T-helper 2 cell treated with Interferon-gamma antibody and Interleukin-4, amounts not matched to agents 5 μg/mL and 100 μg/mL, for 36 hours (primary cell): ENCODE measurements around the gene SNRNP70.

Experiments
- DNase-seq: peaks from one replicate; pipeline ENCODE4 v3.0.0; 2021; ENCODE audit warnings: low spot score
- H3K27ac Mint-ChIP-seq: one replicate; pipeline ENCODE4 v1.8.0; 2021; ENCODE audit warnings: mild to moderate bottlenecking, mixed read lengths
- H3K27me3 Mint-ChIP-seq: one replicate; pipeline ENCODE4 v1.8.0; 2021; ENCODE audit warnings: low read depth, mixed read lengths
- H3K36me3 Mint-ChIP-seq: one replicate; pipeline ENCODE4 v1.8.0; 2021; ENCODE audit warnings: low read depth, mixed read lengths
- H3K4me1 Mint-ChIP-seq: one replicate; pipeline ENCODE4 v1.8.0; 2021; ENCODE audit warnings: low read depth, mixed read lengths
- H3K4me3 Mint-ChIP-seq: one replicate; pipeline ENCODE4 v1.8.0; 2022; ENCODE audit warnings: mild to moderate bottlenecking, moderate library complexity, mixed read lengths
- H3K9me3 Mint-ChIP-seq: one replicate; pipeline ENCODE4 v1.8.0; 2021; ENCODE audit warnings: mixed read lengths

Gene SNRNP70

GRCh38 chr19:49103331-49104085 lies 18.3 kb downstream of the SNRNP70 start:
- H3K4me1 Mint-ChIP-seq = peaks cover 2% of the 10 kb centered on the region
- H3K36me3 Mint-ChIP-seq = peaks cover 55% of the 10 kb centered on the region
- H3K9me3 Mint-ChIP-seq = no peaks in the 10 kb centered on the region

DNA sequence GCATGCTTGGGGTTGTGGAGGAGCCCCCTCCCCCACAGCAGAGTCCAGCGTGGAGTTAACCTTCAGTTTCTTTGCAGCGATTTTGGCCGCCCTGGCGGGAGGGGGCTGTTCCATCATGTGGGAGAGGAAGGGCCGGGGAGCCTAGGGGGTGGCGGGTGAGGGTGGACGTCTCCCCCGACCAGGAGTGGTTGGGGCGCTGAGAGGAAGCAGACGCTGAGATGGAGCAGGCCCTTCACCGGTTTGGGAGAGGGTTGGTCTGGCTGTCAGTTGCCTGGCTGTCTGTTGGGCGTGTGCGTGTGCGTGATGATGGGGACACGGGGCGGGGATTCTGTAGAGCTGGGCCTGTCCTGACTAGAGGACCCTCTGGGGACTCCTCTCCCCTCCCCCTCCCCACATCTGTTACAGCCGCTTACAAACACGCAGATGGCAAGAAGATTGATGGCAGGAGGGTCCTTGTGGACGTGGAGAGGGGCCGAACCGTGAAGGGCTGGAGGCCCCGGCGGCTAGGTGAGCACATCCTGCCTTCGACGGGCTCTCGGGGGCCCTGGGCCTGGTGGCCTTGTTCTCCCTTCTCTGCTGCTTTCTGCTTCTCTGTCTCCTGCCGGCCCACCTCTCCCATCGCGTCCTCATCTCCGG lies 19.1 kb downstream of the SNRNP70 start:
- H3K4me3 Mint-ChIP-seq = no peak overlapping the region
- no peaks in the 10 kb centered on the region for H3K9me3 Mint-ChIP-seq
- peaks cover 54% of the 10 kb centered on the region for H3K36me3 Mint-ChIP-seq
- H3K27ac Mint-ChIP-seq = no peak overlapping the region
- DNase-seq = no peak
- H3K4me1 Mint-ChIP-seq = peaks cover 2% of the 10 kb centered on the region
- H3K27me3 Mint-ChIP-seq = no peaks in the 10 kb centered on the region

More at GRCh38 chr19:49103331-49104085, 18.3 kb downstream of the SNRNP70 start:
- Mint-ChIP-seq H3K4me3 (no peak overlapping the region), H3K27ac (no peak overlapping the region), H3K27me3 (no peaks in the 10 kb centered on the region)
- no peak for DNase-seq

- Mint-ChIP-seq H3K4me1 (peaks cover 2% of the 10 kb centered on the region), H3K27ac (no peak overlapping the region), H3K27me3 (no peaks in the 10 kb centered on the region), H3K36me3 (peaks cover 42% of the 10 kb centered on the region), H3K4me3 (no peak overlapping the region), H3K9me3 (no peaks in the 10 kb centered on the region)
- DNase-seq = peak; percentile 42
Observed at GRCh38 chr19:49106648-49107135, 21.4 kb downstream of the SNRNP70 start.

DNA sequence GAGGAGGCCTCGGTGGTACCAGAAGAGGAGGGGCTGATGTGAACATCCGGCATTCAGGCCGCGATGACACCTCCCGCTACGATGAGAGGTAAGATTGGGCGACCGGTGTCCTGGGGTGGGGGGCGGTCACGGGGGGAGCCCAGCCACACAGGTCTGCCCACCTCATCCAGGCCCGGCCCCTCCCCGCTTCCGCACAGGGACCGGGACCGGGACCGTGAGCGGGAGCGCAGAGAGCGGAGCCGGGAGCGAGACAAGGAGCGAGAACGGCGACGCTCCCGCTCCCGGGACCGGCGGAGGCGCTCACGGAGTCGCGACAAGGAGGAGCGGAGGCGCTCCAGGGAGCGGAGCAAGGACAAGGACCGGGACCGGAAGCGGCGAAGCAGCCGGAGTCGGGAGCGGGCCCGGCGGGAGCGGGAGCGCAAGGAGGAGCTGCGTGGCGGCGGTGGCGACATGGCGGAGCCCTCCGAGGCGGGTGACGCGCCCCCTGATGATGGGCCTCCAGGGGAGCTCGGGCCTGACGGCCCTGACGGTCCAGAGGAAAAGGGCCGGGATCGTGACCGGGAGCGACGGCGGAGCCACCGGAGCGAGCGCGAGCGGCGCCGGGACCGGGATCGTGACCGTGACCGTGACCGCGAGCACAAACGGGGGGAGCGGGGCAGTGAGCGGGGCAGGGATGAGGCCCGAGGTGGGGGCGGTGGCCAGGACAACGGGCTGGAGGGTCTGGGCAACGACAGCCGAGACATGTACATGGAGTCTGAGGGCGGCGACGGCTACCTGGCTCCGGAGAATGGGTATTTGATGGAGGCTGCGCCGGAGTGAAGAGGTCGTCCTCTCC lies 22.6 kb downstream of the SNRNP70 start:
- Mint-ChIP-seq H3K9me3 (no peaks in the 10 kb centered on the region), H3K4me1 (peaks cover 4% of the 10 kb centered on the region), H3K27me3 (no peaks in the 10 kb centered on the region), H3K4me3 (no peak overlapping the region), H3K36me3 (peaks cover 37% of the 10 kb centered on the region), H3K27ac (no peak overlapping the region)
- DNase-seq = no peak

DNA sequence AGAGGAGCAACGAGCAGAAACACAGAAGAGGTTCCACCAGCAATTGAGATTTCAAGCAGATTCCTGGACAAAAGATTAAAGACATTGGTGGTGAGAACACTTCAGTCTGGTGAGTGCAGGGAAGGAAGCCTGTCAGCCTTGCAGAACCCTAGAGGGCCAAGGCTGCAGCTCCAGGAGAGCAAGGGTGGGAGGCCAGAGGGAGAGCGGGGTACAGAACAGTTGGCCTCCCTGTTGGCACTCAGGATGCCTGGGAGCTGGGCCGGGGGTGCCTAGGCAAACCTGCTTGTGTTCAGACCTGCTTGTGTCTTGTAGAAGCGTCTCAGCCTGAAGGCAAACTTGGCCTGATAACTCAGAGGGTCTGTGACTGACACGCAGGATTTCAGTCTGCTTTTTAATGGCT lies 23.8 kb downstream of the SNRNP70 start:
- H3K36me3 Mint-ChIP-seq = peaks cover 37% of the 10 kb centered on the region
- H3K4me1 Mint-ChIP-seq = peaks cover 11% of the 10 kb centered on the region
- no peaks in the 10 kb centered on the region for H3K27me3 Mint-ChIP-seq
- no peak overlapping the region for H3K27ac Mint-ChIP-seq
- DNase-seq = no peak
- H3K9me3 Mint-ChIP-seq = no peaks in the 10 kb centered on the region
- no peak overlapping the region for H3K4me3 Mint-ChIP-seq

- H3K27me3 Mint-ChIP-seq = no peaks in the 10 kb centered on the region
- peaks cover 11% of the 10 kb centered on the region for H3K4me1 Mint-ChIP-seq
- no peak for DNase-seq
- no peak overlapping the region for H3K4me3 Mint-ChIP-seq
- H3K36me3 Mint-ChIP-seq = peaks cover 33% of the 10 kb centered on the region
- no peaks in the 10 kb centered on the region for H3K9me3 Mint-ChIP-seq
- H3K27ac Mint-ChIP-seq = no peak overlapping the region
Observed at GRCh38 chr19:49109569-49110233, 24.4 kb downstream of the SNRNP70 start.

- Mint-ChIP-seq H3K4me3 (no peak overlapping the region), H3K27ac (no peak overlapping the region), H3K4me1 (peaks cover 14% of the 10 kb centered on the region), H3K27me3 (no peaks in the 10 kb centered on the region), H3K9me3 (no peaks in the 10 kb centered on the region), H3K36me3 (peaks cover 26% of the 10 kb centered on the region)
- DNase-seq = no peak
Observed at GRCh38 chr19:49110567-49110966, 25.3 kb downstream of the SNRNP70 start.

- no peaks in the 10 kb centered on the region for H3K27me3 Mint-ChIP-seq
- H3K27ac Mint-ChIP-seq = peak overlapping the region; percentile 20
- DNase-seq = no peak
- no peak overlapping the region for H3K4me3 Mint-ChIP-seq
- H3K4me1 Mint-ChIP-seq = peaks cover 15% of the 10 kb centered on the region
- H3K36me3 Mint-ChIP-seq = peaks cover 24% of the 10 kb centered on the region
- no peaks in the 10 kb centered on the region for H3K9me3 Mint-ChIP-seq
Observed at GRCh38 chr19:49111218-49111998, 26.2 kb downstream of the SNRNP70 start.

- Mint-ChIP-seq H3K9me3 (no peaks in the 10 kb centered on the region), H3K27me3 (no peaks in the 10 kb centered on the region), H3K4me1 (peaks cover 29% of the 10 kb centered on the region), H3K4me3 (peak within 1 kb of the TSS; percentile 86), H3K27ac (peak within 1 kb of the TSS; percentile 51), H3K36me3 (peaks cover 5% of the 10 kb centered on the region)
- DNase-seq = peak; percentile 81
Observed at GRCh38 chr19:49113762-49114629, 28.7 kb downstream of the SNRNP70 start, which contains the start of gene LIN7B. TSS of gene LIN7B (plus strand) at chr19:49114370. CDS start at chr19:49114405, 35 bp downstream.

DNA sequence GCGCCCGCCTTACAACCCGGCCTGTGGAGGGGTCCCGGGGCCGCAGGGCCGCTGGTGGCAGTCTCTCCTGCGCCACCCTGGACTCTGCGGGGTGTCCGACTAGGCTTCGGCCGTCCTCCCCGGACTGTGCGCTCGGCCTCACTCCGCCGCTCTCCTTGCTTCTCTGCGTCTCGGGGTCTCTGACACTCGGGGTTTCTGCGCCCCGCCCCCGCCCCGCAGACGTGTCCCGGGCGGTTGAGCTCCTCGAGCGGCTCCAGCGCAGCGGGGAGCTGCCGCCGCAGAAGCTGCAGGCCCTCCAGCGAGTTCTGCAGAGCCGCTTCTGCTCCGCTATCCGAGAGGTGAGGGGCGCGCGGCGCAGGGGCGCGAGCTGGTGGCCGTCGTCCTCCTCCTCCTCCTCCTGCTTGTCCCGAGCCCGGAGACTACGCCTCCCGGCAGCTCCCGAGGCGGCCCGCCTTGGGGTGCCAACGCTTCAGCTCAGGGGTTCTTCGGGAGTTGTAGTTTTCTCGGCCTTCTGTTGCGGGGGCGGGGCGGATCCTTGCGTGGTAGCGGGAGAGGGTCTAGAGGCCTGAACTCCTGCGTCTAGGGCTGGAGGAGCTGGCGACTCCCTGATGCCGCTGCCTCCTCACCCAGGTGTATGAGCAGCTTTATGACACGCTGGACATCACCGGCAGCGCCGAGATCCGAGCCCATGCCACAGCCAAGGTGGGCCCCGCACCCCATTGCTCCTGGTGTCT lies 29.5 kb downstream of the SNRNP70 start:
- H3K4me3 Mint-ChIP-seq = peak overlapping the region; percentile 73
- no peak overlapping the region for H3K27ac Mint-ChIP-seq
- DNase-seq = peak; percentile 50
- H3K27me3 Mint-ChIP-seq = peaks cover 2% of the 10 kb centered on the region
- no peaks in the 10 kb centered on the region for H3K36me3 Mint-ChIP-seq
- no peaks in the 10 kb centered on the region for H3K9me3 Mint-ChIP-seq
- H3K4me1 Mint-ChIP-seq = peaks cover 29% of the 10 kb centered on the region

GRCh38 chr19:49116544-49116943 lies 31.3 kb downstream of the SNRNP70 start:
- Mint-ChIP-seq H3K27ac (no peak overlapping the region), H3K9me3 (no peaks in the 10 kb centered on the region), H3K36me3 (peaks cover 2% of the 10 kb centered on the region), H3K27me3 (peaks cover 13% of the 10 kb centered on the region), H3K4me3 (peak overlapping the region; percentile 90), H3K4me1 (peaks cover 35% of the 10 kb centered on the region)
- no peak for DNase-seq
